Type B pancreatic cell (in vitro differentiated cells): ENCODE measurements around the gene POU5F1. TPM values are rescaled to one million over a fixed set of nuclear protein-coding genes. Genes with fewer than 3 reads are reported as not detected.
A peak's percentile ranks its signal among the peaks of the same experiment; 100 is the strongest.

Source experiments
- DNase-seq: peaks from one replicate; pipeline ENCODE4 v3.0.0; 2021; ENCODE audit warnings: mixed read lengths; ENCODE audit not compliant: unreplicated experiment; ENCODE audit errors: extremely low spot score
- H3K27ac Mint-ChIP-seq: 2 replicates; pipeline ENCODE4 v1.8.0; 2021; ENCODE audit warnings: mild to moderate bottlenecking, mixed read lengths
- H3K27me3 Mint-ChIP-seq: 2 replicates; pipeline ENCODE4 v1.8.0; 2021; ENCODE audit warnings: mixed read lengths
- H3K36me3 Mint-ChIP-seq: 2 replicates; pipeline ENCODE4 v1.8.0; 2021; ENCODE audit warnings: mixed read lengths
- H3K4me1 Mint-ChIP-seq: one replicate; pipeline ENCODE4 v1.8.0; 2021; ENCODE audit warnings: mixed read lengths; ENCODE audit not compliant: unreplicated experiment
- H3K4me3 Mint-ChIP-seq: 2 replicates; pipeline ENCODE4 v1.8.0; 2021; ENCODE audit warnings: mild to moderate bottlenecking, mixed read lengths
- H3K9me3 Mint-ChIP-seq: 2 replicates; pipeline ENCODE4 v1.8.0; 2021; ENCODE audit warnings: mixed read lengths
- total RNA-seq: library from RNA; stranded (reverse); gene quantifications from 2 replicates; pipeline ENCODE4 v1.2.1, GENCODE V29; 2021; ENCODE audit warnings: low replicate concordance
- TF ChIP-seq, protein P1 (sequence below): fragments of 200-600 bp; sonication (generic); conservative IDR thresholded peaks from 2 replicates; pipeline ENCODE4 v1.5.0; 2021; ENCODE audit warnings: antibody characterized with exemption, mild to moderate bottlenecking

Gene POU5F1
- total RNA-seq, 1 donor from 2014 or later: not detected

DNA sequence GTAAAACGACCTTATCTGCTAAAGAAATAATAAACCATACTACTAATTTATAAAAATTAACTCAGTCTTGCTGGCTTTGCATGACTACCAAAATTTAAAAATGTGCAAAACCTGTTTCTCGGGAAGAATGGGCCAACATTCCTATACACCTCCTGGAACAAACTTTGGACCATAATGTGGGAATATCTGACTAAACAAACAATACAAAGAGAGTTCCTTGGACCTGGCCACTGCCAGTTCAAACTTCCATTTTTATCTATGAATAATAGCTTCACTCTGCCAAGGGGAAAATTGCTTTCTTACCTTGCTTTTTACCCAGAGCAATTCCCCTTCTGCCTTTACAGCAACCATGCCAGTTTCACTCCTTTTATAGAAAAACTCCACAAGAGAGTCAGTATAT is 38.7 kb upstream of the POU5F1 start:
- Mint-ChIP-seq H3K27me3 (peaks cover 12% of the 10 kb centered on the region), H3K4me3 (no peak overlapping the region), H3K36me3 (no peaks in the 10 kb centered on the region), H3K27ac (no peak overlapping the region), H3K4me1 (peaks cover under 1% of the 10 kb centered on the region), H3K9me3 (no peaks in the 10 kb centered on the region)
- DNase-seq: no peak
- TF ChIP-seq, protein P1, sequence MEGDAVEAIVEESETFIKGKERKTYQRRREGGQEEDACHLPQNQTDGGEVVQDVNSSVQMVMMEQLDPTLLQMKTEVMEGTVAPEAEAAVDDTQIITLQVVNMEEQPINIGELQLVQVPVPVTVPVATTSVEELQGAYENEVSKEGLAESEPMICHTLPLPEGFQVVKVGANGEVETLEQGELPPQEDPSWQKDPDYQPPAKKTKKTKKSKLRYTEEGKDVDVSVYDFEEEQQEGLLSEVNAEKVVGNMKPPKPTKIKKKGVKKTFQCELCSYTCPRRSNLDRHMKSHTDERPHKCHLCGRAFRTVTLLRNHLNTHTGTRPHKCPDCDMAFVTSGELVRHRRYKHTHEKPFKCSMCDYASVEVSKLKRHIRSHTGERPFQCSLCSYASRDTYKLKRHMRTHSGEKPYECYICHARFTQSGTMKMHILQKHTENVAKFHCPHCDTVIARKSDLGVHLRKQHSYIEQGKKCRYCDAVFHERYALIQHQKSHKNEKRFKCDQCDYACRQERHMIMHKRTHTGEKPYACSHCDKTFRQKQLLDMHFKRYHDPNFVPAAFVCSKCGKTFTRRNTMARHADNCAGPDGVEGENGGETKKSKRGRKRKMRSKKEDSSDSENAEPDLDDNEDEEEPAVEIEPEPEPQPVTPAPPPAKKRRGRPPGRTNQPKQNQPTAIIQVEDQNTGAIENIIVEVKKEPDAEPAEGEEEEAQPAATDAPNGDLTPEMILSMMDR: no peak

DNA sequence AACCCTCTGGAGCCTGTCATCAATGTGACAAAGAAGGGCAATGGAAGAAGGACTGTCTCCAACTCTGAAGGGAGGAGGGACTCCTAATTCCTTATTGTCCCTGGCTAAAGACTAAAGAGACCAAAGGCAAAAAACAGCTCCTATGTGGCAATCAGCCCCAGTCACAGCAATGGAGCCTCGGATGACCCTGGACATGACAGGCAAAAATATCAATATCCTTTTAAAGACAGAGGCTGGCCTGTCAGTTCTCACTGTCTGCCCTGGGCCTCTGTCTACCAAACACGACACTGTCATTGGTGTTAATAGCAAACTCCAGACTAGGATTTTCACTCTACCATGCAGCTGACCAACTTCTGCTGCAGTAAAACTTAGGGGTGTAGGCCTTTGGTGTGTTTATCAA is 38.0 kb upstream of the POU5F1 start:
- DNase-seq: no peak
- TF ChIP-seq, protein P1: no peak
- H3K9me3 Mint-ChIP-seq: no peaks in the 10 kb centered on the region
- H3K27me3 Mint-ChIP-seq: peaks cover 14% of the 10 kb centered on the region
- H3K4me3 Mint-ChIP-seq: no peak overlapping the region
- peaks cover 7% of the 10 kb centered on the region for H3K4me1 Mint-ChIP-seq
- no peaks in the 10 kb centered on the region for H3K36me3 Mint-ChIP-seq
- H3K27ac Mint-ChIP-seq: no peak overlapping the region

DNA sequence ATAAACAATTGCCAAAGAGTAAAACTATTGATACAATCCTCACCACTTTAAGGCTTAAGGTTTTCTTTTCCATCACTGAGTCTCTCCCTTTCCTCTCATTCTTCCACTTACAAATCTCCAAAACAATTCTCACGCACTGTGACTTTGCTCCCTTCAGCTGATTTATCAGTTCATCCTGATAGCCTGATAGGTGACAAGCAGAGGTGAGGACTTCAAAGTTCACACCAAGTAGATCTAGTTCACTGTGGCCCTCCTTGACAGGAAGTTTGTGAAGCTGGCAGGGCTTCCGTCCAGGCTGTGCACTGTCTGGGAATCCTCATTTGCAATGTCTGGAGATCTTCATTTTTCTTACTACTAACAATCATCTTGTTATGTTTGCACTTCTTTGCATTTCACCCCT is 35.2 kb upstream of the POU5F1 start:
- peaks cover 19% of the 10 kb centered on the region for H3K27me3 Mint-ChIP-seq
- no peaks in the 10 kb centered on the region for H3K9me3 Mint-ChIP-seq
- no peaks in the 10 kb centered on the region for H3K36me3 Mint-ChIP-seq
- peaks cover 12% of the 10 kb centered on the region for H3K4me1 Mint-ChIP-seq
- DNase-seq: no peak
- TF ChIP-seq, protein P1: no peak
- H3K4me3 Mint-ChIP-seq: no peak overlapping the region
- peak overlapping the region; percentile 25 for H3K27ac Mint-ChIP-seq

DNA sequence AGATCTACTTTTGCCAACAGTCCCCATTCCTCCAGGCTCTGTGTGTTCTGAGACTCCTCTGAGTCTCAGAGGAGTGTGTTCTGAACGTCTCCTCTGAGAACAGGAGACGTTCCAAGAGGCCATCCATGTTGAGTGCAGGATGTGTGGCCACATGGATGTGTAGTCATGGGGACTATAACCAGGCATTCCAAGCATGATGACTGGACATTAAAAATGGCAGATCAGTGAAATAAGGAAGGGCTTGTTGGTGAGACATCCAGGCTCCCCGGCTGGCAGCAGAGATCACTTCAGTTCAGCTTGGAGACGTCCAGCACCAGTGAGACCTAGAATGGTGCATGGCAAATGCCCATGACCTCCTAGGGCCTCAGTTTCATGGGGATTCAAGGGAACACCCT is 34.3 kb upstream of the POU5F1 start:
- no peaks in the 10 kb centered on the region for H3K36me3 Mint-ChIP-seq
- TF ChIP-seq, protein P1: no peak
- no peaks in the 10 kb centered on the region for H3K9me3 Mint-ChIP-seq
- H3K27ac Mint-ChIP-seq: no peak overlapping the region
- peaks cover 16% of the 10 kb centered on the region for H3K27me3 Mint-ChIP-seq
- DNase-seq: no peak
- peaks cover 12% of the 10 kb centered on the region for H3K4me1 Mint-ChIP-seq
- H3K4me3 Mint-ChIP-seq: no peak overlapping the region

DNA sequence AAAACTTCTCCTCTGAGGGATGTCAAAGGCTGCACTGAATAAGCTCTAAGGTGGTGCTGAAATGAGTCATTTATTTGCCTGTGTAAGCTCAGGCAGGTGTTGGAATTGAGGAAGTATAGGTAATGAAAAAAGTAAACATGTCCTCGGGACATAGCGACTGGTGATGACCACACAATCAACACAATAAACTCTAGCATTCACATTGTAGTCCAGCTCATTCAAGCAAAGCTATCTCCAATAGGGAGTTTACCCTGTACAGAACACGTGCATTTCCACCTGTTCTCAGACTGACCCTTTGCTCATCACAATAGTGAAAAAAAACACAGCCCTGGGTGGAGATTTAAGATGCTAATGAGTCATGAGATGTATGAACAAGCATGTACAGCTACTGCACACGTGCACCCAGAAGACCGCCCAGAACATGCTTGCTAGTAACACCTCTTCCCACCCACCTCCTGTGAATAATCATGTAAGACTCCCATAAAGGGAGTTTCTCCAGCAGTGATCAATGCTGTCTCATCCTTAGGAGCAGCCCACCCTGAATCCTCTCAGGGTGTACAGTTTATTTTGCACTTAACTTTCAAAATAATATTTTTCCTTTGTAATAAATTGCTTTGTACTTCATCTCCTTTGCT is 33.0 kb upstream of the POU5F1 start:
- Mint-ChIP-seq H3K27me3 (peaks cover 12% of the 10 kb centered on the region), H3K36me3 (no peaks in the 10 kb centered on the region), H3K4me3 (peak overlapping the region; percentile 61), H3K9me3 (no peaks in the 10 kb centered on the region), H3K27ac (peak overlapping the region; percentile 85), H3K4me1 (peaks cover 12% of the 10 kb centered on the region)
- TF ChIP-seq, protein P1: no peak
- no peak for DNase-seq
